Stomach (tissue), 4 donors: Measurements from ENCODE around the gene MRC1.

Experiments
- CTCF ChIP-seq, 7 experiments: fragments of 450-650 bp in 4 of 7; fragments of 200-600 bp in 3 of 7; sonication (generic) in 3 of 7; IDR thresholded peaks; one replicate each; pipeline ENCODE4 v1.5.1; 2016 to 2019; ENCODE audit warnings: antibody characterized with exemption in 7 of 7, control low read depth in 2 of 7, mild to moderate bottlenecking in 1 of 7
- POLR2A ChIP-seq, 4 donors: fragments of 450-650 bp; IDR thresholded peaks; one replicate each; pipeline ENCODE4 v1.6.1; 2016; ENCODE audit warnings: antibody characterized with exemption in 4 of 4, control low read depth in 2 of 4, mild to moderate bottlenecking in 1 of 4, moderate library complexity in 1 of 4

GRCh38 chr10:17838080-17838648 lies 29.0 kb downstream of the MRC1 start:
- TF ChIP-seq CTCF (IDR thresholded peaks at IDR 0.05): no peak
- TF ChIP-seq POLR2A (IDR thresholded peaks at IDR 0.05): no peak
